NCI-H774 (cell line): Measurements from ENCODE around the gene NHLH2.

Source experiments
- DNase-seq: peaks from one replicate; lab custom pipeline; 2025; lab: John Stamatoyannopoulos, UW

Gene NHLH2

GRCh38 chr1:115840605-115841460, at the start of gene NHLH2:
Gene NHLH2 (minus strand): TSS chr1:115841126. CDS start chr1:115838372, 2,754 bp downstream.
- no peak for DNase-seq

GRCh38 chr1:115890580-115890979, 49.7 kb upstream of the NHLH2 start:
- DNase-seq, result peak; percentile 74

GRCh38 chr1:115888976-115889375, 48.0 kb upstream of the NHLH2 start:
- no peak for DNase-seq

- DNase-seq, result no peak
These were observed 42.3 kb upstream of the NHLH2 start for GRCh38 chr1:115882913-115883902.

- DNase-seq, result no peak
These were observed 40.2 kb upstream of the NHLH2 start for GRCh38 chr1:115880981-115881672.

- DNase-seq, result no peak
These were observed 39.1 kb upstream of the NHLH2 start for GRCh38 chr1:115879977-115880376.

- no peak for DNase-seq
These were observed 36.6 kb upstream of the NHLH2 start for GRCh38 chr1:115877511-115877910.

- DNase-seq, result no peak
These were observed 34.0 kb upstream of the NHLH2 start for GRCh38 chr1:115874904-115875303.

GRCh38 chr1:115874497-115874896, 33.6 kb upstream of the NHLH2 start:
- no peak for DNase-seq

GRCh38 chr1:115873184-115873583, 32.3 kb upstream of the NHLH2 start:
- DNase-seq, result no peak

- DNase-seq, result no peak
These were observed 28.1 kb upstream of the NHLH2 start for GRCh38 chr1:115869064-115869463.

- no peak for DNase-seq
These were observed 26.3 kb upstream of the NHLH2 start for GRCh38 chr1:115867216-115867615.

GRCh38 chr1:115865704-115866380, 24.9 kb upstream of the NHLH2 start:
- DNase-seq, result no peak

- no peak for DNase-seq
These were observed 21.5 kb upstream of the NHLH2 start for GRCh38 chr1:115862403-115862802.

- DNase-seq, result no peak
These were observed 13.1 kb upstream of the NHLH2 start for GRCh38 chr1:115854005-115854404.

GRCh38 chr1:115850937-115851336, 10.0 kb upstream of the NHLH2 start:
- no peak for DNase-seq

GRCh38 chr1:115847787-115848186, 6.9 kb upstream of the NHLH2 start:
- no peak for DNase-seq

- DNase-seq, result no peak
These were observed 2.0 kb upstream of the NHLH2 start for GRCh38 chr1:115842948-115843347.

GRCh38 chr1:115839679-115840237, 1.2 kb downstream of the NHLH2 start:
- no peak for DNase-seq

- DNase-seq, result no peak
These were observed 1.8 kb downstream of the NHLH2 start for GRCh38 chr1:115839029-115839678.
